ENCODE results near the gene A4GALT. TPM values are rescaled to one million over a fixed set of nuclear protein-coding genes. Genes with fewer than 3 reads are reported as not detected.
A peak's percentile ranks its signal among the peaks of the same experiment; 100 is the strongest.

The A4GALT gene
- total and polyA plus RNA-seq, 2 of the 13 experiments (the other 11 are each of a cell fraction or from before 2014, with no cell fraction given), result 0.09 to 1.1 TPM

DNA sequence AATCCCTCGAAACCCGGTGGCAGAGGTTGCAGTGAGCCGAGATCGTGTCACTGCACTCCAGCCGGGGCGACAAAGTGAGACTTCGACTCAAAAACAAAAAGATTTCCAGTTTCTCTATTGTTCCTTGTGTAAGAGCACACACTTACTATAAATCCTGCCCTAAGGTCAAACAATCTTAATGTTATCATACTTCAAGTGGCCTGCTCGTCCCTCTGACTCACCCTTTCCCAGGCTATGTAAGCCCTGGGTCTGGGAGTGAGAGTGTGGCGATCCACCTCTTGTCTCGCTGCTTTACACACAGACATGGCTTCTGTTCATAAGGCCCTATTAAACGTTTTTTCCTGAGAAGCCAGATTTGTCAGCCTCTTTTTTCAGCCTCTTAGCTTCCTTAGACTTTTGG is 24.4 kb upstream of the A4GALT start:
- H3K27ac ChIP-seq (ENCODE audit: extremely low read length, insufficient read depth, low read length), result no peak overlapping the region
- no peak for ATAC-seq
- in situ Hi-C loops (cut with HindIII; ENCODE audit: extremely low pct_ligation_motif_present, low pct_unique_long_range_greater_than_20kb) (no loop called here), intact Hi-C loops (cut with micrococcal nuclease; ENCODE audit: unreplicated experiment) (no loop called here)
- H2AFZ ChIP-seq (ENCODE audit: low read length), result no peak overlapping the region
- BruUV-seq (replicated peaks), result no TSS peak
- TF ChIP-seq NRL (CRISPR knock-in tag; IDR thresholded peaks at IDR 0.05; ENCODE audit: borderline replicate concordance), result no peak
- POLR2A ChIA-PET, result no interaction called here
- H3K4me1 ChIP-seq (ENCODE audit: insufficient read depth, low read length), result peaks cover 56% of the 10 kb centered on the region
- H4K20me1 ChIP-seq (ENCODE audit: insufficient read depth, low read length), result no peaks in the 10 kb centered on the region
- H3K4me2 ChIP-seq (ENCODE audit: low read depth, low read length), result no peak overlapping the region
- no peak for DNase-seq (ENCODE audit: low spot score)
- no peak overlapping the region for H3K9ac ChIP-seq (ENCODE audit: insufficient read depth, low read depth, low read length)
- H3K4me3 ChIP-seq (replicated peaks in 1 of 3; ENCODE audit: insufficient read depth in 1 of 3, low read depth in 2 of 3, low read length in 3 of 3), result no peak overlapping the region
- H3K27me3 ChIP-seq (ENCODE audit: control insufficient read depth in 1 of 2, insufficient read depth in 2 of 2, low read length in 2 of 2), result no peaks in the 10 kb centered on the region
- H3K9me3 ChIP-seq (ENCODE audit: low read length), result no peaks in the 10 kb centered on the region
- FAIRE-seq, result no peak
- H3K79me2 ChIP-seq (ENCODE audit: insufficient read depth, low read length), result no peaks in the 10 kb centered on the region
- CTCF ChIA-PET (ENCODE audit: low intra/inter-chr PET ratio, low total read pairs), result no interaction called here
- 86% methylated on average over 11 of the region's 11 CpGs for WGBS (ENCODE audit: low lambda C conversion rate)
- H3K36me3 ChIP-seq (replicated peaks in 1 of 2; ENCODE audit: control insufficient read depth in 1 of 2, insufficient read depth in 2 of 2, low read length in 2 of 2), result no peaks in the 10 kb centered on the region

DNA sequence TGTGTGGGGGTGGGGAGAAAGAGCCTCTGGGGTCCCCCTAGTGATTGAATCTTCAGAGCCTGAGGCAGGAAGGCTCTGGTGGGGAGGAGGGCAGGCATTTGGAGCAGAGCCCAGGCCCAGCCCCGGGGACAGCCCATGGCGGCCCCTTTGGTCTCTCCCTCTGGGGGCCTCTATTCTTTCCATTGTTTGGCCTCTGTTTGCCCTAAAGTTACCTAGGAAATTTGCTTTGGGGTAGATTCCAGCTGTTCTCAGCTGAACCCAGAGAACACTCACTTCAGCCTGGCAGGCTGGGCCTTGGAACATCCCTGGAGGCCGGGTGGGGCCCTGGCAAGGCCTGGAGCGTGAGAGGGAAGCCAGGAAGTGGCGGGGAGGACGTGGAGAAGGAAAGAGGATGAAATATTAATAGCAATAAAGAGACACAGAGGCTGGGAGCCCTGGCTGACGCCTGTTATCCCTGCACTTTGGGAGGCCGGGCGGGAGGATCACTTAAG is 22.9 kb upstream of the A4GALT start:
- DNase-seq (ENCODE audit: low spot score), result peak; percentile 83
- intact Hi-C loops (cut with micrococcal nuclease; ENCODE audit: unreplicated experiment), result no loop called here
- CTCF ChIA-PET (ENCODE audit: low intra/inter-chr PET ratio, low total read pairs), result no interaction called here
- TF ChIP-seq, protein P1, sequence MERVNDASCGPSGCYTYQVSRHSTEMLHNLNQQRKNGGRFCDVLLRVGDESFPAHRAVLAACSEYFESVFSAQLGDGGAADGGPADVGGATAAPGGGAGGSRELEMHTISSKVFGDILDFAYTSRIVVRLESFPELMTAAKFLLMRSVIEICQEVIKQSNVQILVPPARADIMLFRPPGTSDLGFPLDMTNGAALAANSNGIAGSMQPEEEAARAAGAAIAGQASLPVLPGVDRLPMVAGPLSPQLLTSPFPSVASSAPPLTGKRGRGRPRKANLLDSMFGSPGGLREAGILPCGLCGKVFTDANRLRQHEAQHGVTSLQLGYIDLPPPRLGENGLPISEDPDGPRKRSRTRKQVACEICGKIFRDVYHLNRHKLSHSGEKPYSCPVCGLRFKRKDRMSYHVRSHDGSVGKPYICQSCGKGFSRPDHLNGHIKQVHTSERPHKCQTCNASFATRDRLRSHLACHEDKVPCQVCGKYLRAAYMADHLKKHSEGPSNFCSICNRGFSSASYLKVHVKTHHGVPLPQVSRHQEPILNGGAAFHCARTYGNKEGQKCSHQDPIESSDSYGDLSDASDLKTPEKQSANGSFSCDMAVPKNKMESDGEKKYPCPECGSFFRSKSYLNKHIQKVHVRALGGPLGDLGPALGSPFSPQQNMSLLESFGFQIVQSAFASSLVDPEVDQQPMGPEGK (CRISPR knock-in tag; IDR thresholded peaks at IDR 0.05), result peak; percentile 44
- TF ChIP-seq TCF7 (IDR thresholded peaks at IDR 0.05; ENCODE audit: low read depth) (peak; percentile 79), ZNF775 (CRISPR knock-in tag; IDR thresholded peaks at IDR 0.05; ENCODE audit: borderline replicate concordance) (no peak), RXRA (CRISPR knock-in tag; IDR thresholded peaks at IDR 0.05) (peak; percentile 76), ZNF143 (CRISPR knock-in tag; IDR thresholded peaks at IDR 0.05) (no peak), ZNF3 (CRISPR knock-in tag; IDR thresholded peaks at IDR 0.05) (no peak), WIZ (CRISPR knock-in tag; IDR thresholded peaks at IDR 0.05) (no peak), HMGA1 (CRISPR knock-in tag; conservative IDR thresholded peaks at IDR 0.05) (no peak), GATAD1 (CRISPR knock-in tag; IDR thresholded peaks at IDR 0.05) (no peak)
- TF ChIP-seq, protein P2, sequence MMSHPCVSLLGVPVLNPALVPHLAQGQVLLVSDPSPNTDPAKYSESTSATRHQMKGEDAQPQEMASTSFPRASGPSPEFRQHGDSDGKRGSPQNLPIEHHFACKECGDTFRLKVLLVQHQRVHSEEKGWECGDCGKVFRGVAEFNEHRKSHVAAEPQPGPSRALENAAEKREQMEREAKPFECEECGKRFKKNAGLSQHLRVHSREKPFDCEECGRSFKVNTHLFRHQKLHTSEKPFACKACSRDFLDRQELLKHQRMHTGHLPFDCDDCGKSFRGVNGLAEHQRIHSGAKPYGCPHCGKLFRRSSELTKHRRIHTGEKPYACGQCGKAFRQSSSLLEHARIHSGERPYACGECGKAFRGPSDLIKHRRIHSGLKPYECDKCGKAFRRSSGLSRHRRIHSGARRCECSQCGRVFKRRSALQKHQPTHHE (CRISPR knock-in tag; IDR thresholded peaks at IDR 0.05; ENCODE audit: borderline replicate concordance), result no peak
- TF ChIP-seq, protein P3, sequence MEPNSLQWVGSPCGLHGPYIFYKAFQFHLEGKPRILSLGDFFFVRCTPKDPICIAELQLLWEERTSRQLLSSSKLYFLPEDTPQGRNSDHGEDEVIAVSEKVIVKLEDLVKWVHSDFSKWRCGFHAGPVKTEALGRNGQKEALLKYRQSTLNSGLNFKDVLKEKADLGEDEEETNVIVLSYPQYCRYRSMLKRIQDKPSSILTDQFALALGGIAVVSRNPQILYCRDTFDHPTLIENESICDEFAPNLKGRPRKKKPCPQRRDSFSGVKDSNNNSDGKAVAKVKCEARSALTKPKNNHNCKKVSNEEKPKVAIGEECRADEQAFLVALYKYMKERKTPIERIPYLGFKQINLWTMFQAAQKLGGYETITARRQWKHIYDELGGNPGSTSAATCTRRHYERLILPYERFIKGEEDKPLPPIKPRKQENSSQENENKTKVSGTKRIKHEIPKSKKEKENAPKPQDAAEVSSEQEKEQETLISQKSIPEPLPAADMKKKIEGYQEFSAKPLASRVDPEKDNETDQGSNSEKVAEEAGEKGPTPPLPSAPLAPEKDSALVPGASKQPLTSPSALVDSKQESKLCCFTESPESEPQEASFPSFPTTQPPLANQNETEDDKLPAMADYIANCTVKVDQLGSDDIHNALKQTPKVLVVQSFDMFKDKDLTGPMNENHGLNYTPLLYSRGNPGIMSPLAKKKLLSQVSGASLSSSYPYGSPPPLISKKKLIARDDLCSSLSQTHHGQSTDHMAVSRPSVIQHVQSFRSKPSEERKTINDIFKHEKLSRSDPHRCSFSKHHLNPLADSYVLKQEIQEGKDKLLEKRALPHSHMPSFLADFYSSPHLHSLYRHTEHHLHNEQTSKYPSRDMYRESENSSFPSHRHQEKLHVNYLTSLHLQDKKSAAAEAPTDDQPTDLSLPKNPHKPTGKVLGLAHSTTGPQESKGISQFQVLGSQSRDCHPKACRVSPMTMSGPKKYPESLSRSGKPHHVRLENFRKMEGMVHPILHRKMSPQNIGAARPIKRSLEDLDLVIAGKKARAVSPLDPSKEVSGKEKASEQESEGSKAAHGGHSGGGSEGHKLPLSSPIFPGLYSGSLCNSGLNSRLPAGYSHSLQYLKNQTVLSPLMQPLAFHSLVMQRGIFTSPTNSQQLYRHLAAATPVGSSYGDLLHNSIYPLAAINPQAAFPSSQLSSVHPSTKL (CRISPR knock-in tag; IDR thresholded peaks at IDR 0.05), result 0 out of 2 replicates have a peak, but pooled peaks have one; percentile 35

More for the DNA sequence above, 22.9 kb upstream of the A4GALT start:
- 23% methylated on average over 7 of the region's 9 CpGs for WGBS (ENCODE audit: low lambda C conversion rate)
- in situ Hi-C loops (cut with HindIII; ENCODE audit: extremely low pct_ligation_motif_present, low pct_unique_long_range_greater_than_20kb), result no loop called here
- peak overlapping the region in 2 of 3 experiments; percentile 23 to 37; a peak in 2 of 6 replicates for H3K4me3 ChIP-seq (replicated peaks in 1 of 3; ENCODE audit: insufficient read depth in 1 of 3, low read depth in 2 of 3, low read length in 3 of 3)
- no peaks in the 10 kb centered on the region for H3K79me2 ChIP-seq (ENCODE audit: insufficient read depth, low read length)
- POLR2A ChIA-PET, result no interaction called here
- no peaks in the 10 kb centered on the region for H3K9me3 ChIP-seq (ENCODE audit: low read length)
- ATAC-seq, result peak; percentile 79
- no peak for FAIRE-seq
- no peaks in the 10 kb centered on the region for H3K27me3 ChIP-seq (ENCODE audit: control insufficient read depth in 1 of 2, insufficient read depth in 2 of 2, low read length in 2 of 2)
- H3K27ac ChIP-seq (ENCODE audit: extremely low read length, insufficient read depth, low read length), result no peak overlapping the region
- peaks cover 44% of the 10 kb centered on the region for H3K4me1 ChIP-seq (ENCODE audit: insufficient read depth, low read length)
- no peak overlapping the region for H2AFZ ChIP-seq (ENCODE audit: low read length)
- H4K20me1 ChIP-seq (ENCODE audit: insufficient read depth, low read length), result no peaks in the 10 kb centered on the region
- no peaks in the 10 kb centered on the region for H3K36me3 ChIP-seq (replicated peaks in 1 of 2; ENCODE audit: control insufficient read depth in 1 of 2, insufficient read depth in 2 of 2, low read length in 2 of 2)
- peak overlapping the region; percentile 61 for H3K4me2 ChIP-seq (ENCODE audit: low read depth, low read length)
- no TSS peak for BruUV-seq (replicated peaks)
- H3K9ac ChIP-seq (ENCODE audit: insufficient read depth, low read depth, low read length), result peak overlapping the region; percentile 26; the same call in 1 of the 2 replicates

Data from HepG2 (cell line).